HepG2 (cell line): ENCODE results near the gene FGGY. TPM values are rescaled to one million over a fixed set of nuclear protein-coding genes. Genes with fewer than 3 reads are reported as not detected.
A peak's percentile ranks its signal among the peaks of the same experiment; 100 is the strongest.

ENCODE experiments used
- CBX1 ChIP-seq: IDR thresholded peaks from one replicate; pipeline ENCODE4 v1.6.1; 2016; ENCODE audit warnings: antibody characterized with exemption, low read depth
- CCDC6 ChIP-seq: sonication (generic); formaldehyde crosslinking; IDR thresholded peaks from 2 replicates; pipeline ENCODE4 v1.8.1; 2022; ENCODE audit warnings: mild to moderate bottlenecking, missing genetic modification reagents, moderate library complexity
- DDIT3 ChIP-seq: sonication (generic); formaldehyde crosslinking; IDR thresholded peaks from 2 replicates; pipeline ENCODE4 v1.4.0; 2020; ENCODE audit warnings: mild to moderate bottlenecking, missing genetic modification reagents
- EHMT2 ChIP-seq: fragments of 200-600 bp; sonication (generic); IDR thresholded peaks from 2 replicates; pipeline ENCODE4 v1.7.0; 2017; ENCODE audit warnings: antibody characterized with exemption, low read depth, low read length, borderline replicate concordance
- HIC2 ChIP-seq: sonication (generic); formaldehyde crosslinking; IDR thresholded peaks from 2 replicates; pipeline ENCODE4 v1.9.0; 2022; ENCODE audit warnings: low read depth, missing genetic modification reagents
- IRF9 ChIP-seq: sonication (generic); formaldehyde crosslinking; IDR thresholded peaks from 2 replicates; pipeline ENCODE4 v1.8.0; 2022; ENCODE audit warnings: missing genetic modification reagents, mild to moderate bottlenecking, borderline replicate concordance
- JUN ChIP-seq: sonication (generic); formaldehyde crosslinking; IDR thresholded peaks from 2 replicates; pipeline ENCODE4 v1.4.0; 2020; ENCODE audit warnings: mild to moderate bottlenecking, missing genetic modification reagents
- KLF16 ChIP-seq, 2 experiments: sonication (generic) in 1 of 2; formaldehyde crosslinking in 1 of 2; IDR thresholded peaks; 2 replicates each; pipeline versions ENCODE4 v1.6.1 to v1.8.0; 2016 to 2023; ENCODE audit warnings: missing genetic modification reagents in 2 of 2, missing compliant biosample characterization in 1 of 2
- PHF21A ChIP-seq: sonication (generic); formaldehyde crosslinking; IDR thresholded peaks from 2 replicates; pipeline ENCODE4 v1.5.0; 2020; ENCODE audit warnings: mild to moderate bottlenecking, missing genetic modification reagents
- POLR2A ChIP-seq, 2 experiments: IDR thresholded peaks; 2 replicates each; pipeline ENCODE4 v1.6.1; 2011; ENCODE audit warnings: low read depth in 2 of 2, low read length in 2 of 2, mild to moderate bottlenecking in 1 of 2, moderate library complexity in 1 of 2; ENCODE audit not compliant: insufficient read depth in 1 of 2
- PREB ChIP-seq: sonication (generic); formaldehyde crosslinking; IDR thresholded peaks from 2 replicates; pipeline ENCODE4 v1.4.0; 2020; ENCODE audit warnings: missing genetic modification reagents
- REXO4 ChIP-seq: sonication (generic); formaldehyde crosslinking; IDR thresholded peaks from 2 replicates; pipeline ENCODE4 v1.8.0; 2022; ENCODE audit warnings: missing genetic modification reagents, mild to moderate bottlenecking, borderline replicate concordance
- SATB2 ChIP-seq: sonication (generic); formaldehyde crosslinking; IDR thresholded peaks from 2 replicates; pipeline ENCODE4 v1.5.0; 2020; ENCODE audit warnings: missing genetic modification reagents
- USF2 ChIP-seq, 2 experiments: sonication (generic) in 1 of 2; formaldehyde crosslinking in 1 of 2; IDR thresholded peaks; 2 replicates each; pipeline versions ENCODE4 v1.5.1 to v1.6.1; 2011 to 2020; ENCODE audit warnings: borderline replicate concordance in 1 of 2, low read depth in 1 of 2, low read length in 1 of 2, mild to moderate bottlenecking in 1 of 2, missing genetic modification reagents in 1 of 2, moderate library complexity in 1 of 2
- ZBTB14 ChIP-seq: sonication (generic); formaldehyde crosslinking; IDR thresholded peaks from 2 replicates; pipeline ENCODE4 v1.4.0; 2020; ENCODE audit warnings: missing genetic modification reagents
- ZMYM4 ChIP-seq: sonication (generic); formaldehyde crosslinking; IDR thresholded peaks from 2 replicates; pipeline ENCODE4 v1.8.1; 2023; ENCODE audit warnings: mild to moderate bottlenecking, missing genetic modification reagents
- ZNF10 ChIP-seq: sonication (generic); formaldehyde crosslinking; IDR thresholded peaks from 2 replicates; pipeline ENCODE4 v1.4.0; 2020; ENCODE audit warnings: mild to moderate bottlenecking, low read depth, missing genetic modification reagents, borderline replicate concordance
- ZNF274 ChIP-seq: sonication (generic); formaldehyde crosslinking; IDR thresholded peaks from 2 replicates; pipeline ENCODE4 v1.5.1; 2020; ENCODE audit warnings: mild to moderate bottlenecking, missing genetic modification reagents
- ZNF34 ChIP-seq: sonication (generic); formaldehyde crosslinking; IDR thresholded peaks from 2 replicates; pipeline ENCODE4 v1.4.0; 2020; ENCODE audit warnings: mild to moderate bottlenecking, missing genetic modification reagents, borderline replicate concordance
- ZNF383 ChIP-seq: sonication (generic); formaldehyde crosslinking; IDR thresholded peaks from 2 replicates; pipeline ENCODE4 v1.4.0; 2020; ENCODE audit warnings: missing genetic modification reagents, mild to moderate bottlenecking, borderline replicate concordance
- ZNF572 ChIP-seq: sonication (generic); formaldehyde crosslinking; IDR thresholded peaks from 2 replicates; pipeline ENCODE4 v1.5.1; 2020; ENCODE audit warnings: mild to moderate bottlenecking, missing genetic modification reagents
- ZNF670 ChIP-seq: sonication (generic); formaldehyde crosslinking; IDR thresholded peaks from 2 replicates; pipeline ENCODE4 v1.8.0; 2022; ENCODE audit warnings: mild to moderate bottlenecking, missing genetic modification reagents, borderline replicate concordance
- ZNF746 ChIP-seq: sonication (generic); formaldehyde crosslinking; IDR thresholded peaks from 2 replicates; pipeline ENCODE4 v1.8.0; 2022; ENCODE audit warnings: mild to moderate bottlenecking, missing genetic modification reagents
- polyA plus RNA-seq, 8 experiments: library from polyadenylated mRNA; depleted of rRNA in 3 of 8; stranded (reverse) in 7 of 8; unstranded in 1 of 8; fragments of >200 nt; fragmentation: Illumina TruSeq in 4 of 8; extraction: Trizol in 4 of 8; gene quantifications; 2 replicates each; pipeline versions ENCODE4 v1.2.1 to v1.2.3, GENCODE V29; 2011 to 2016; ENCODE audit warnings: low read depth in 4 of 8, missing spikeins in 1 of 8, mixed read lengths in 1 of 8; ENCODE audit not compliant: insufficient read depth in 1 of 8
- total RNA-seq, 5 experiments: library from RNA; depleted of rRNA; stranded (reverse); fragments of >200 nt; fragmentation: Illumina TruSeq; extraction: Trizol; gene quantifications; 2 replicates each; pipeline ENCODE4 v1.2.3, GENCODE V29; 2016; ENCODE audit warnings: low read depth in 1 of 5

Gene FGGY
- total and polyA plus RNA-seq, 2 of the 13 experiments (the other 11 are each of a cell fraction or from before 2014, with no cell fraction given), result 15.7 to 27.5 TPM

GRCh38 chr1:59522925-59523505, 226.1 kb downstream of the FGGY start (continued):
- TF ChIP-seq CCDC6 (no peak), ZNF383 (CRISPR knock-in tag) (no peak), PREB (no peak), EHMT2 (no peak), ZBTB14 (no peak), REXO4 (CRISPR knock-in tag) (no peak), IRF9 (CRISPR knock-in tag) (no peak), DDIT3 (CRISPR knock-in tag) (no peak), HIC2 (CRISPR knock-in tag) (no peak), POLR2A (IDR thresholded peaks at IDR 0.05; ENCODE audit: insufficient read depth in 1 of 2, low read depth in 2 of 2, low read length in 2 of 2) (no peak), ZNF34 (CRISPR knock-in tag) (no peak), CBX1 (no peak), ZNF746 (no peak), JUN (no peak), ZNF572 (CRISPR knock-in tag) (no peak), KLF16 (CRISPR knock-in tag; IDR thresholded peaks at IDR 0.05) (0 out of 4 replicates have a peak, but pooled peaks of 1 of the 2 experiments have one; percentile 25), USF2 (IDR thresholded peaks at IDR 0.05; ENCODE audit: low read depth, low read length) (no peak), USF2 (CRISPR knock-in tag; IDR thresholded peaks at IDR 0.05; ENCODE audit: borderline replicate concordance) (no peak), ZNF670 (CRISPR knock-in tag) (peak; percentile 65; the same call in 1 of the 2 replicates), SATB2 (no peak), PHF21A (CRISPR knock-in tag) (peak; percentile 72), ZNF10 (CRISPR knock-in tag) (no peak), ZNF274 (CRISPR knock-in tag) (no peak), ZMYM4 (peak; percentile 91)
